HG03521 (cell line): ENCODE data around the gene IL27RA.
"Not testable (repeated sequence)": the region's sequence is repeated elsewhere in the genome, so short reads cannot be mapped to it uniquely, and the experiment has no call there.

ENCODE experiments used
- ATAC-seq: cut with Tn5 transposase; IDR thresholded peaks from one replicate; pipeline ENCODE4 v1.9.1; 2021; ENCODE audit warnings: mild to moderate bottlenecking, moderate library complexity; ENCODE audit not compliant: unreplicated experiment

Gene IL27RA

DNA sequence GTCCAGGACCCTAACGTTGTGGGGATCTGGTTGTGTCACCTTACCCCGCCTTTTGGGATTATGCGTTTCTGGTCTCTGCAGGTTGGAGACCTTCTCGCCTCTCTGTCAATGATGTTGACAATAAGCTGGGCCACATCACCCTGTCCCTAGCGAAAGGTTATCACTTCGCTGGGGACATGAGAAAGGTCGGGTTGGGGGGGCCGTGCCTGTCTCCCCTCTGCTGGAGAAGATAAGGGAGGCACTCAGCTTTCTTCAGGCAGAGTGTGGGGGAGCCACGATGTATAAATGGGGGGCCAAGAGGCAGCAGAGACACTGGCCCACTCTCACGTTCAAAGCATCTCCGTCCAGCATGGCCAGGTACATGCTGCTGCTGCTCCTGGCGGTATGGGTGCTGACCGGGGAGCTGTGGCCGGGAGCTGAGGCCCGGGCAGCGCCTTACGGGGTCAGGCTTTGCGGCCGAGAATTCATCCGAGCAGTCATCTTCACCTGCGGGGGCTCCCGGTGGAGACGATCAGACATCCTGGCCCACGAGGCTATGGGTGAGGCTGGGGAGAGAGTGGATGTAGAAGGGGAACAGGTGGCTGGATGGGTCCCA, 3.6 kb upstream of the IL27RA start, which contains the start of gene RLN3:
Gene RLN3 (plus strand): TSS at position 293 of the 595 bp plus-strand sequence. CDS start 57 bp downstream, at position 350.
- no peak for ATAC-seq

DNA sequence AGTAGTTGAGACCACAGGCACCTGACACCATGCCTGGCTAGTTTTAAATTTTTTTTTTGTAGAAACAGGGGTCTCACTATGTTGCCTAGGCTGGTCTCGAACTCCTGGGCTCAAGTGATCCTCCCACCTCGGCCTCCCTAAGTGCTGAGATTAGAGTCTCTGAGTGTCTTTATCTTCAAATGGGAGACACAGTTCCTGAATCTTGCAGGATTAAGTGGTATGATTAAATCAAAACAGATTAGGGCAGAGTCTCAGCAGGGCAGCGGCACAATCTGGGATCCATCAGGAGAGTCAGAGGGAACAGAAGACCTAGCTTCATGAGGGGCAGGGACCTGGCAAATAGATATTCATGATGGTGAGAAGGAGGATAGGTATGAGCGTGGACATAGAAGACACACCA, 2.7 kb upstream of the IL27RA start:
- ATAC-seq, result no peak

DNA sequence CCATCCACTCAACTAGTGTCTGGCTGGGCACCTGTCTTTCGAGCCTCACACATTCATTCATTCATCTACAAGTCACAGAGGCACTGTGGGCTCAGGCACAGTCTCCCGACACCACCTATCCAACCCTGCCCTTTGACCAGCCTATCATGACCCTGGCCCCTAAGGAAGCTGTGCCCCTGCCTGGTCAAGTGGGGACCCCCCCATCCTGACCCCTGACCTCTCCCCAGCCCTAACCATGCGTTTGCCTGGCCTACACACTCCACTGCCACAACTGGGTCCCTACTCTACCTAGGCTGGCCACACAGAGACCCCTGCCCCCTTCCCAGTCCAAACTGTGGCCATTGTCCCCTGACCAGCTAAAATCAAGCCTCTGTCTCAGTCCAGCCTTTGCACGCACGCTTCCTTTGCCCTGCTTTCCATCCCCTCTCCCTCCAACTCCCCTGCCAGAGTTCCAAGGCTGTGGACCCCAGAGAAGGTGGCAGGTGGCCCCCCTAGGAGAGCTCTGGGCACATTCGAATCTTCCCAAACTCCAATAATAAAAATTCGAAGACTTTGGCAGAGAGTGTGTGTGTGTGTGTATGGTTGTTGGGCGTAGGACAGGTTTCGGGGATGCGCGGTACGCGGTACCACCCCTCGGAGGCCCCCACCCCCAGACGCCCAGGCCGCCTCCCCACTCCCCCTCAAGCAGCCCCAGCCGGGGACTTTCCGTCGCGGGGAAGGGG, 404 bp upstream of the IL27RA start:
- peak; percentile 46 for ATAC-seq

DNA sequence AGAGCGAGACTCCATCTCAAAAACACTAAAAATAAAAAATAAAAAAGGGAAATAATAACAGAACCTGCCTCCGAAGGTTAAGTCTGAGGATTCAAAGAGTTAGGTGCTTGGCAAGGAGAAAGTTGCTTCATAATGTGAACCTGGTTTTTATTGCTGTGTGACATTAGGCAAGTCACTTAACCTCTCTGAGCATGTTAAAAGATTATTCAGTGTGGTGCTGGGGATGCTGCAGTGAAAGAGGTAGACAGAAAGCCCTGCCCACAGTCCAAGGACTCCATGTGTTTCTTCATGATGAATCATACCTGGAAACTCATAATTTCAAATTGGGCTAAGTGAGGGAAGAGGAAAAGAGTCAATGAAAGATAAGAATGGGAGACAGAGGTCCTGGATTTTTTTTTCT, 2.4 kb downstream of the IL27RA start:
- ATAC-seq, result no peak

DNA sequence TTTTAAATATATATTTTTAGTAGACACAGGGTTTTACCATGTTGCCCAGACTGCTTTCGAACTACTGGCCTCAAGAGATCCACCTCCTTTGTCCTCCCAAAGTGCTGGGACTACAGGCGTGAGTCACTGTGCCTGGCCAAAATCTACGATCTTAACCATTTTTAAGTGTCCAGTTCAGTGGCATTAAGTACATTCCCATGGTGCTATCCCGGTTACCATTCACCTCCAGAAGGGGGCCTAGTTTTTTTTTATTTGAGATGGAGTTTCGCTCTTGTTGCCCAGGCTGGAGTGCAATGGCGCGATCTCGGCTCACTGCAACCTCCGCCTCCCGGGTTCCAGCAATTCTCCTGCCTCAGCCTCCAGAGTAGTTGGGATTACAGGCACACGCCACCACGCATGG, 3.6 kb downstream of the IL27RA start:
- ATAC-seq, result not testable (repeated sequence)

DNA sequence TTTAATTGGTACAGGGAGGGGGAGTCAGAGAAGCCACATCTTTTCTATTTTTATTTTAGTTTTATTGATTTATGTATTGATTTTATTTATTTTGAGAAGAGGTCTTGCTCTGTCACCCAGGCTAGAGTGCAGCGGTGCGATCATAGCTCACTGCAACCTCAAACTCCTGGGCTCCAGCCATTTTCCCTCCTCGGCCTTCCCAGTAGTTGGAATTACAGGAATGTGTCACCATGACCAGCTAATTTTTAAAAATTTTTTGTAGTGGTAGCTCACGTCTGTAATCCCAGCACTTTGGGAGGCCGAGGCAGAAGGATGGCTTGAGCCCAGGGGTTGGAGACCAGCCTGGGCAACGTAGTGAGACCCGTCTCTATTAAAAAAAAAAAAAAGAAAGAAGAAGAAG, 4.1 kb downstream of the IL27RA start:
- no peak for ATAC-seq

DNA sequence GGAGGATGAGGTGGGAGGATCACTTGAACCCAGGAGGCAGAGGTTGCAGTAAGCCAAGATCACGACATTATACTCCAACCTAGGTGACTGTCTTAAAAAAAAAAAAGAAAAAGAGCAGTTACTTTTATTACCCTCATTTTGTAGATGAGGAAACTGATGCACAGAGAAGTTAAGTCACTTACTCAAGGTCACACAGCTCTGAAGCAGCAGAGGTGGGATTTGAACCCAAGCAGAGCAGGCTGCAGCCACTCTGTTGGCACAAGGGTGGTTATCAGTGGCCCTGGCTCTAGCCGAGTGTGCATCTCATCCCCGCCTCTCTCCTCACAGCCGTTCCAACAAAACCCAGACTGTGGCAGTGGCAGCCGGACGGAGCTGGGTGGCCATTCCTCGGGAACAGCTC, 7.6 kb downstream of the IL27RA start:
- no peak for ATAC-seq

DNA sequence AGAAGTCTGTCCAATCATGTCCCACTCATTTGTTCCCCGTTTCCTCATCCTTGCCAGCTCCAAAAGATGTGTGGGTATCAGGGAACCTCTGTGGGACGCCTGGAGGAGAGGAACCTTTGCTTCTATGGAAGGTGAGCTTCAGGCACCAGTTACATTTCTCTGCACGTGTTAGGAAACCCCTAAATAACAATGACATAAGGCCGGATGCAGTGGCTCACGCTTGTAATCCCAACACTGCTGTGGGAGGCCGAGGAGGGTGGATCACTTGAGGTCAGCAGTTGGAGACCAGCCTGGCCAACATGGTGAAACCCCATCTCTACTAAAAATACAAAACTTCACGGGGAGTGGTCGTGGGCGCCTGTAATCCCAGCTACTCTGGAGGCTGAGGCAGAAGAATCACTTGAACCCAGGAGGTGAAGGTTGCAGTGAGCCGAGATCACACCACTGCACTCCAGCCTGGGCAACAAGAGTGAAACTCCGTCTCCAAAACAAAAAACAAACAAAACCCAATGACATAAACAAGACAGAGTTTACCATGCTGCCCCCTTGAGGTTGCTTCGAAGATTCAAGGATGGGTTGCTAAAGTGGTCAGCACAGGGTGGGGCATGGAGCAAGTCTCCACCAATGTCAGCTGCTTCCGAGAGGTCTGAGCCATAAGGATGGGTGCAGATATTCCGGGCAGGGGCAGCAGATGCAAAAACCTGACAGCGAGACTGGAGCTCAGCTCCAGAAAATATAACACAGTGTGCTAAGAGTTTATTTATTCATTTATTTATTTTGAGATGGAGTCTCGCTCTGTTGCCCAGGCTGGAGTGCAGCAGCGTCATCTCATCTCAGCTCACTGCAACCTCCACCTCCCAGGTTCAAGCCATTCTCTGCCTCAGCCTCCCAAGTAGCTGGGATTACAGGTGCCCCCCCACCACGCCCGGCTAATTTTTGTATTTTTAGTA, 11.4 kb downstream of the IL27RA start:
- ATAC-seq, result not testable (repeated sequence)

DNA sequence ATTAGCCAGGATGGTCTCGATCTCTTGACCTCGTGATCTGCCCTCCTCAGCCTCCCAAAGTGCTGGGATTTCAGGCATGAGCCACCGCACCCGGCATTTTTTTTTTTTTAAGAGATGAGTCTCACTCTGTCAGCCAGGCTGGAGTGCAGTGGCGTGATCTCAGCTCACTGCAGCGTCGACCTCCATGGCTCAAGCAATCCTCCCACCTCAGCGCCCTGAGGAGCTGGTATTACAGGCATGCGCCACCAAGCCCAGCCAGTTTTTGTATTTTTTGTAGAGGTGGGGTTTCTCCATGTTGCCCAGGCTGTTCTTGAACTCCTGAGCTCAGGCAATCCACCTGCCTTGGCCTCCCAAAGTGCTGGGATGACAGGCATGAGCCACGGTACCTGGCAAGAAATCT, 16.3 kb downstream of the IL27RA start:
- ATAC-seq, result not testable (repeated sequence)

DNA sequence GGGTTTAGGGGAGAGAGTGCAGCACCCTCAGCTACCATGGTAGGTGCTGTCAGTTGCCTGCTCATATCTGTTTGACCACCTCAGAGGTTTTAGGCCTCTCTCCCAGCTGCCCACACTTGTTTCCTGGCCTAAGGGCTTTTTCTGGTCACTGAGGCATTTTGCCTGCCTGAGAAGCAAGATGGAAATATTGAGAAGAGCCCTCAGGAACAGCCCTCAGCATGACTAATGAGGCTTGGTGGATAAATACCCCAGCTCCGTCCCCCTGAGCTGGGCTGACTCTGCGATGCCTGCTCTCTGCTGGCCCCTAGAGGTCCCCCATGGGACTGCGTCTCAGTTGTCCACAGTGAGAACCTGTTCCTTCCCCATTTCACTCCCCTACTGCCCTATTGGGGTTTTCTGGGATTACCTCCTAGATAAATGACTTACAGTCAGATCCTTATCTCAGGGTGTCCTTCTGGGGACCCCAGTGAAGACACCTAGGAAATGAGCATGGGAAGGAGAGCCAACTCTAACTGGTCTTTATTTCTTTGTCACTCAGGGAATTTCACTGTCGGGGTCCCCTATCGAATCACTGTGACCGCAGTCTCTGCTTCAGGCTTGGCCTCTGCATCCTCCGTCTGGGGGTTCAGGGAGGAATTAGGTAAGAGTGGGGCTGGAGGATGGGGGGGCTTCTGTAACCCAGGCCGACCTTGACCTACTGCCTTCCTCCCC, 17.0 kb downstream of the IL27RA start:
- no peak for ATAC-seq

DNA sequence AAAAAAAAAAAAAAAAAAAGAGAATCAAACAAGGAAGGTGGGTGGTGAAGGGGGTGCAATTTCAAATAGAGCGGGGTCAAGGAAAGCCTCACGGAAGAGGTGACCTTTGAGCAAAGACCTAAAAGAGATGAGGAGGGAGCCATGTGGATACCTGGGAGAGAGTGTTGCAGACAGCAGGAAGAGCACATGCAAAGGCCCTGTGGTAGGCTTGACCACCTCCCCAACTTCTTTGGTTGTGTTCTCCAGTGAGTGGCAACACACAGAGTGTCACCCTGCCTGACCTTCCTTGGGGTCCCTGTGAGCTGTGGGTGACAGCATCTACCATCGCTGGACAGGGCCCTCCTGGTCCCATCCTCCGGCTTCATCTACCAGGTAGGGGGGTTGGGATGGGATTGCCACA, 18.9 kb downstream of the IL27RA start:
- ATAC-seq, result no peak

DNA sequence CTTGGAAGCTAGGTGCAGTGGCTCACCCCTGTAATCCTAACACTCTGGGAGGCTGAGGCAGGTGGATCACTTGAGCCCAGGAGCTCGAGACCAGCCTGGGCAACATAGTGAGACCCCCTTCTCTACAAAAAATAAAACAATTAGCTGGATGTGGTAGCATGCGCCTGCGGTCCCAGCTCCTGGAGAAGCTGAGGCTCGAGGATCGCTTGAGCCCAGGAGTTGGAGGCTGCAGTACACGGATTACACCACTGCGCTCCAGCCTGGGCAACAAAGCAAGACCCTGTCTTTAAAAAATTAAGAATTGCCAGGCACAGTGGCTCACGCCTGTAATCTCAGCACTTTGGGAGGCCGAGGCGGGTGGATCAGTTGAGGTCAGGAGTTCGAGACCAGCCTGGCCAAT, 19.4 kb downstream of the IL27RA start:
- not testable (repeated sequence) for ATAC-seq

DNA sequence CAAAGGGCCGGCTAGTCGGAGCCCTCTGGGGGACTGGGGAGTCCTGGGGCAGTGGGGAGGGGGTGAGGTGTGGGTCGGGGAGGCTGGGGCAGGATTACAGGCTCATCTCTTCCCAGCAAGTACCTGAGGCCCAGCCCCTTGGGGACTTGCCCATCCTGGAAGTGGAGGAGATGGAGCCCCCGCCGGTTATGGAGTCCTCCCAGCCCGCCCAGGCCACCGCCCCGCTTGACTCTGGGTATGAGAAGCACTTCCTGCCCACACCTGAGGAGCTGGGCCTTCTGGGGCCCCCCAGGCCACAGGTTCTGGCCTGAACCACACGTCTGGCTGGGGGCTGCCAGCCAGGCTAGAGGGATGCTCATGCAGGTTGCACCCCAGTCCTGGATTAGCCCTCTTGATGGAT, 20.4 kb downstream of the IL27RA start:
- ATAC-seq, result no peak

DNA sequence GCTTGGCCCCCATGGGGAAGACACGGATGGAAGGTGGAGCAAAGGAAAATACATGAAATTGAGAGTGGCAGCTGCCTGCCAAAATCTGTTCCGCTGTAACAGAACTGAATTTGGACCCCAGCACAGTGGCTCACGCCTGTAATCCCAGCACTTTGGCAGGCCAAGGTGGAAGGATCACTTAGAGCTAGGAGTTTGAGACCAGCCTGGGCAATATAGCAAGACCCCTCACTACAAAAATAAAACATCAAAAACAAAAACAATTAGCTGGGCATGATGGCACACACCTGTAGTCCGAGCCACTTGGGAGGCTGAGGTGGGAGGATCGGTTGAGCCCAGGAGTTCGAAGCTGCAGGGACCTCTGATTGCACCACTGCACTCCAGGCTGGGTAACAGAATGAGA, 20.9 kb downstream of the IL27RA start:
- no peak for ATAC-seq

DNA sequence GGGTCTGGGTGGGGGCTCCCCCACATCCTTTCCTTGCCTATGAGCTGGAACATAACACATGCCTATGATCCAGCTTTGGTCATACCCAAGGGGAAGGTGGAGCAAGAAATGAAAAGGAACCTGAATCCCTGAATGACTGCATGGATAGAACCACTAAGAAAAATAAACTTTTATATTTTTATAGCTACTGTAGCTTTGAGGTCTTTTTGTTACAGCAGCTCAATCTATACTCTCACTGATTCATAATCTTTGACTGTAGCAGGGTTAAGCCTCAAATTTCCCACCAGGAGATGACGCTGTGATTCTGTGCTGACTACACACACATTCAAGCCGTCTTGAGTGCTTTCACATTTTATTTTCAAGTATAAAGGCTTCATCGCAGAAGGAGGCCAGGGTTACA, 21.5 kb downstream of the IL27RA start:
- no peak for ATAC-seq

DNA sequence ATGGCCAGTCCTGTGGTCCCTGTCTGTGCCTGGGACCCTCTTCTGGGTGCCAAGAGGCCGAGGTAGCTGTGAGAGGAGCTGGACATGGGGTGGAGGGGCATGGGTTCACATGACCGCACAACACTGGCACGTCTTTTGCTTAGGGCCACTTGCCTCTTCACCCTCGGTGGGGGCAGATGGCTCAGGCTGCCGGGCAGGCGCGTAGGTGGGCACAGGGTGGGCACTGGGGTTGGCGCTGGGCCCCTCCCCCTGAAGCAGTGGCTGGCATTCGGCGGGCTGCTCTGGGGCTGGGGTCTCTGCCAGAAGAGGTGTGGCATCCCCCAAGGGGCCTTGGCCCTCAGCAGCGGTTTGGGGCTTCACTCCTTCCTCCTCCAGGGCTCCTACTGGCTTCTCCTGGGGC, 21.9 kb downstream of the IL27RA start:
- no peak for ATAC-seq

DNA sequence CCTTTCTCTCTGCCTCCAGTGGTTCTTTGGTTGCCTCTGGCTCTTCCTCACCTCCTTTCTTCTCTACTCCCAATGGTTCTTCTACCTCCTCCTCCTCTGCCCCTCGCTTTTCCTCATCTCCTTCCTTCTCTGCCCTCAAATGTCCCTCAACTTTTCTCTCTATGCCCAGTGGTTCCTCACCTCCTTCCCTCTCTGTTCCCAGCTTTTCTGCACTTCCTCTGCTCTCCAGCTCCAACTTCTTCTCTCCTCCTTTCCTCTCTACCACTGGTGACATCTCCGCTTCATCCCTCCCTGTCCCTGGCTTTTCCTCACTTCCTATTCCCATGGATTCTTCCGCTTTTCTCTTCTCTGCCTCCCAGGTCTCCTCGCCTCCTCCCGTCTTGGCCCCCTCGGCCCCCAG, 22.5 kb downstream of the IL27RA start:
- ATAC-seq, result no peak

DNA sequence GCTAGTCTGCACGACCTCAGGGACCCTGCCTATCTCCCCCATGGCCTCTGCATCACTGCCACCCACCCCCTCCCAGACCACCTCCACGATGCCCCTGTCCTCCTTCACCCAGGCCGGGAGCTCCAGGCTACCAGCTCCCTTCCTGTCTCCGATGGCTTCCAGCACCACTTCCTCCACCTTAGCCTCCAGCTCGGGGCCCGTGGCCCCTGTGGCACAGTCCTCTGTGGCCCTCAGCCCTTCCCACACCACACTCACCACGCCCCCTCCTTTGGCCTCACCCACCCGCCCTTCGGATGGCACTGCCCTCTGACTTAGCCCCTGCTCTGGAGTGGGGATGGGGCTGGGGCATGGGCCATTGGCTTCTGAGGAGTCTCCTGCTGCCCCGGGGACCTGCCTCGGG, 23.2 kb downstream of the IL27RA start:
- ATAC-seq, result no peak

DNA sequence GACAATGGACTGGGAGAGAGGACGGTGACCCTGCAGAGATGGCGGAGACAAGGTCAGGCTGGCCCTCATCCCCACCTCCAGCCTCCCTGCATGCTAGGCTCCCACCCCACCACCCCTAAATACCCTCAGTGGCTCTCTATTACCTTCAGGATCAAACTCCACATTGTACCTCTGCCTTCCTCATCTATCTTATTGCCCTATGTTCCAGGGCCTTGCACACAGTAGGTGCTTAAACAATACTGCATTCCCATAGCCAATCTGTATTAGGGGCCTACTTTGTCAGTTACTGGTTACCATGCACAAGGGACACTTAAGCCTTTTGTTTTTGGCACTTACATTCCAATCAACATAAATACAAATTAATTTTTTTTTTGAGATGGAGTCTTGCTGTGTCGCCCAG, 23.8 kb downstream of the IL27RA start:
- no peak for ATAC-seq

DNA sequence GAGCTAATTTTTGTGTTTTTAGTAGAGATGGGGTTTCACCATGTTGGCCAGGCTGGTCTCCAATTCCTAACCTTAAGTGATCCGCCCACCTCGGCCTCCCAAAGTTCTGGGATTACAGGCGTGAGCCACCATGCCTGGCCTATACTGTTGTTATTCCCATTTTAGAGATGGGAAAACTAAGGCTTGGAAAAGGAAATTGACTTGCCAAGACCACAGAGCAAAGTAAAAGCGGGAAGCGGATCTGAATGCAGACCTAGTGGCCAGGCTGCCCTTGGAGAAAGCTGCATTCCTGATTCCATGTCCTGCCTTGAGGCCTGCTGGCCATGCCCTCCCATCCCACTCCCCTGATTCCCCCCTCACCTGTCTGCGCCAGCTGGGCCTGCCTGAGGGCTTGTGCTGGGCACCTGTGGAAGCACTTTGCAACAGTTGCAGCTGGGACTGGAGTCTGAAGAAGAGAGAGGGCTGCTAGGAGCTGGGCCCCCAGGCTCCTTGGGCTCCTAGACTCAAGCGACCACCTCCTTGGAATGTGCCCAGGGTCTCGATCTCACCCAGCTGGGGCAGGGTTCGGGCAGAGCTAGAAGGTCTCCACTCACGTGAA, 24.6 kb downstream of the IL27RA start:
- ATAC-seq, result no peak
